HepG2 (cell line): ENCODE results near the gene FBF1. TPM values are rescaled to one million over a fixed set of nuclear protein-coding genes. Genes with fewer than 3 reads are reported as not detected.

ENCODE experiments used
- DBP ChIP-seq: sonication (generic); formaldehyde crosslinking; IDR thresholded peaks from 2 replicates; pipeline ENCODE4 v1.4.0; 2020; ENCODE audit warnings: missing genetic modification reagents; ENCODE audit errors: not compliant biosample characterization
- HMG20B ChIP-seq: conservative IDR thresholded peaks from 2 replicates; pipeline ENCODE4 v1.6.1; 2016; ENCODE audit warnings: missing genetic modification reagents, missing compliant biosample characterization
- KIAA2018 ChIP-seq: sonication (generic); formaldehyde crosslinking; IDR thresholded peaks from 2 replicates; pipeline ENCODE4 v1.5.0; 2020; ENCODE audit warnings: mild to moderate bottlenecking, missing genetic modification reagents, borderline replicate concordance
- MYPOP ChIP-seq: sonication (generic); formaldehyde crosslinking; IDR thresholded peaks from 2 replicates; pipeline ENCODE4 v1.8.1; 2023; ENCODE audit warnings: mild to moderate bottlenecking, moderate library complexity, missing genetic modification reagents
- YEATS4 ChIP-seq: sonication (generic); formaldehyde crosslinking; IDR thresholded peaks from 2 replicates; pipeline ENCODE4 v1.4.0; 2020; ENCODE audit warnings: missing genetic modification reagents, borderline replicate concordance
- ZNF331 ChIP-seq: sonication (generic); formaldehyde crosslinking; IDR thresholded peaks from 2 replicates; pipeline ENCODE4 v1.4.0; 2020; ENCODE audit warnings: missing genetic modification reagents
- ZNF34 ChIP-seq: sonication (generic); formaldehyde crosslinking; IDR thresholded peaks from 2 replicates; pipeline ENCODE4 v1.4.0; 2020; ENCODE audit warnings: mild to moderate bottlenecking, missing genetic modification reagents, borderline replicate concordance
- ZNF784 ChIP-seq: sonication (generic); formaldehyde crosslinking; IDR thresholded peaks from 2 replicates; pipeline ENCODE4 v1.5.1; 2020; ENCODE audit warnings: missing genetic modification reagents, mild to moderate bottlenecking, borderline replicate concordance
- polyA plus RNA-seq, 8 experiments: library from polyadenylated mRNA; depleted of rRNA in 3 of 8; stranded (reverse) in 7 of 8; unstranded in 1 of 8; fragments of >200 nt; fragmentation: Illumina TruSeq in 4 of 8; extraction: Trizol in 4 of 8; gene quantifications; 2 replicates each; pipeline versions ENCODE4 v1.2.1 to v1.2.3, GENCODE V29; 2011 to 2016; ENCODE audit warnings: low read depth in 4 of 8, missing spikeins in 1 of 8, mixed read lengths in 1 of 8; ENCODE audit not compliant: insufficient read depth in 1 of 8
- total RNA-seq, 5 experiments: library from RNA; depleted of rRNA; stranded (reverse); fragments of >200 nt; fragmentation: Illumina TruSeq; extraction: Trizol; gene quantifications; 2 replicates each; pipeline ENCODE4 v1.2.3, GENCODE V29; 2016; ENCODE audit warnings: low read depth in 1 of 5

FBF1 gene
- total and polyA plus RNA-seq, 2 of the 13 experiments (the other 11 are each of a cell fraction or from before 2014, with no cell fraction given): 2.4 to 8.1 TPM

GRCh38 chr17:75891605-75892555 is 49.0 kb downstream of the FBF1 start (continued):
- TF ChIP-seq ZNF34: no peak
- TF ChIP-seq KIAA2018 (CRISPR knock-in tag): no peak
- TF ChIP-seq YEATS4: peak; percentile 82
- TF ChIP-seq DBP (CRISPR knock-in tag): no peak
- peak; percentile 57; the same call in 1 of the 2 replicates for TF ChIP-seq HMG20B
- peak; percentile 77; the same call in 1 of the 2 replicates for TF ChIP-seq ZNF784 (CRISPR knock-in tag)
- TF ChIP-seq ZNF331: peak; percentile 83
- peak; percentile 62; the same call in 1 of the 2 replicates for TF ChIP-seq MYPOP (CRISPR knock-in tag)
- TF ChIP-seq, all 625 proteins: peak for 277
